NCI-H1694 treated with DMSO at 0.1 percent for 48 hours (cell line): ENCODE data around the gene LARP1B.
"Not testable (repeated sequence)": the region's sequence is repeated elsewhere in the genome, so short reads cannot be mapped to it uniquely, and the experiment has no call there.

Experiments
- DNase-seq: peaks from one replicate; lab custom pipeline; 2025; lab: John Stamatoyannopoulos, UW

Gene LARP1B

DNA sequence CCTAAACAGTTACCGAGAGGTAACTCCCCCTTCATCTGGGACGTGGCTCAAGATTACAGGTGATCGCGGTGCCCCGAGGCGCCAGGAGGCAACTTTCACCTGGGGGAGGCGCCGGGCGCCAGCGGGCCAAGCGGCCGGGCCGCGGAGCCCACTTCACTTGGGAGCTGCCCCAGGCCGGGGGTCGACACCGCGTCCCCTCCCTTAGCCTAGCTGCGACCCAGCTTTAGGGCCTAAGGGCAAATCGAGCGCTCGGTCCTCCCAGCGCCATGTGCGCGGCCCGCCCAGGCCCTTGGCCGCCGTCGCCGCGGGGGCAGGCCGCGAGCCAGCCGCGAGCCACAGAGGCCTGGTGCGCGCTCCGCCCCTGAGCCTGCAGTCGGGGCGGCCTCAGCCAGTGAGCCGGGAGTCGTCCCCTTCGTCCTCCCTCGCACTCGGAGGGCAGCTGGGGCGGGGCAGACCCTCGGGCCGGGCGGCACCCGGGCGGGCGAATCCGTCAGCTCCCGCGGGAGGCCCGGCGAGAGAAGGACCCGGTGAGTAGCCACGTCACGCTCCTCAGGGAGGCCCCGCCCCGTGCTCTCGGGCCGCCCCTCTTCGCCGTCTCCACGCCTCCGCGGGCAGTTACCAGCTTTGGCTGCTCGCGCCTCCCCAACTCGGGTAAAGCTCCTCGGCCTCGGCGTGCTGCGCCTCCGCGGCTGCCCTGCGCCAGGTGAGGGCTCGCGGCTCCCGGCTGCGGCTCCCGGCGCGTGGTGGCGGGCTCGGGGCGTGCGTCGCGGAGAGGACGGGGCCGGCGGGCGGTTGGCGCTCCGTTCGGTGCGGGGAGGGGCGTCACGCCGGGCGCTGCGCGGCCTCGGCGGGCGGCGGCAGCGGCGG lies at the start of gene LARP1B:
LARP1B (plus strand) TSS at position 614 of the 867 bp plus-strand sequence. CDS start 13,640 bp downstream, outside the sequence.
- peak; percentile 83 for DNase-seq

DNA sequence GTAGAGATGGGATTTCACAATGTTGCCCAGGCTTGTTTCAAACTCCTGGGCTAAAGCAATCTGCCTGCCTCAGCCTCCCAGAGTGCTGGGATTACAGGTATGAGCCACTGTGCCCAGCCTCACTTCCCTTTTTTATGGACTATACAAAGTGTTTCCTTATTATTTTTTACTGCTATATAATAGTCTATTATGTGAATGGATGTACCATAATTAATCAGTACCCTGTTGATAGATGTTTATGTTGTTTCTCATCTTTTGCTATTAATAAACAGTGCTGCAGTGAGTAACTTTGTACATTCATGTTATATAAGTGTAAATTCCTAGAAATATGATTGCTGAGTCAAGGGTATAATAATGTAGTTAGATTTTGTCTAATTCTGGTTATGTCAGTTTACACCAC lies 35.8 kb upstream of the LARP1B start:
- no peak for DNase-seq

DNA sequence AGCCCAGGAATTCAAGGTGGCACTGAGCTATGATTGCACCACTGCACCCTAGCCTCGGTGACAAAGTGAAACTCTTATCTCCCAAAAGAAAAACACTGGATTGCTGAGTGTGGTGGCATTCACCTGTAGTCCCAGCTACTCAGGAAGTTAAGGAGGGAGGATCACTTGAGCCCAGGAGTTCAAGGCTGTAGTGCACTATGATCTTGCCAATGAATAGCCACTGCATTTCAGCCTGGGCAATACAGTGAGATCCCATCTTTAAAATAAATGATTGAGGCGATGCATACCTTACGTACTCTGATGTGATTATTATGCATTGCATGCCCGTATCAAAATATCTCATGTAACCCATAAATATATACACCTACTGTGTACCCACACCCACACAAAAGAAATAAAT lies 31.2 kb upstream of the LARP1B start:
- DNase-seq: no peak

DNA sequence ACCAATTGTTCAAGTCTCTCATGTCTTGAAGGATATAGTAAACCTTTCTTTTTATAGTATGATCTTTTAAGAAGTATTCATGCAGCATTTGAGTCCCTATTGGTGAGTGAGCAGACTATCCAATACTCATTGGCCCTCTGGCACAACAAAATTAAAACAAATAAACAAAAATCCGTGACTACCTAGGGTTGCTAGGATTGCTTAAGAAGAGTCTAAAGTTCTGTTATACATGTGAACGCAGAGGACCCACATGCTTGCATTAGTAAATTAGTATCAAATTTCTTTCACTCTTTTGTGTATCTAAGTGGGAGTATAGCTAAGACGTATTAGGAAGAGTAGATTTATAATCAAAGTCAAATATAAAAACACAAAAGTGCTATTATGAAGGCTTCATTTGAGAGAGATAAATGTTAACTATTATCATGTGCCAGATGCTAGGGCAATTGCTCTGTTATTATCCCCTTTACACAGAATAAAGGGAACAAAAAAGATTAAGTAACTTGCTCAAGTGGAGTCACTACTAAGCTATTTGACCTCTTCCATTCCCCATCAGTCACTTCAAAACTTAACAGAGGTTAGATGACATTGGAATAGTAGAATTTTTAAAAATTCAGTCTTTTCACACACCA lies 29.2 kb upstream of the LARP1B start:
- DNase-seq: no peak

DNA sequence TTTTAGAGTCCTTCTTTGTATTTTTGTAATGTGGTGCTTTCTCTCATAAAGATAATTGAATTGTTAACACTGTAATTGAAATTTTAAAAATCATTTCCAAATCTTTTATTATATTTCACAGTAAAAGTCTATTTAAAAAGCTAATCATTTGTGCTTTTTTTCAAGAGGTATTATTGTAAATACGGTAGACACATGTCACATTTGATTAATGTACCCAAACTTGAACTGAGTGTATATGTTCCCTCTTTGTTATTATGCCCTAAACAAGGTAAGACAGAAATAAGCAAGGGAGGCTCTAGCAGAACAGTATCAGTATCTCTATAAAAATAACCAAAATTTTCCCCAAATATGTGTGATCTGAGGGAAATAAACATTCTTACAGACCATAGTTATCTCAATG lies 21.5 kb upstream of the LARP1B start:
- DNase-seq: no peak

DNA sequence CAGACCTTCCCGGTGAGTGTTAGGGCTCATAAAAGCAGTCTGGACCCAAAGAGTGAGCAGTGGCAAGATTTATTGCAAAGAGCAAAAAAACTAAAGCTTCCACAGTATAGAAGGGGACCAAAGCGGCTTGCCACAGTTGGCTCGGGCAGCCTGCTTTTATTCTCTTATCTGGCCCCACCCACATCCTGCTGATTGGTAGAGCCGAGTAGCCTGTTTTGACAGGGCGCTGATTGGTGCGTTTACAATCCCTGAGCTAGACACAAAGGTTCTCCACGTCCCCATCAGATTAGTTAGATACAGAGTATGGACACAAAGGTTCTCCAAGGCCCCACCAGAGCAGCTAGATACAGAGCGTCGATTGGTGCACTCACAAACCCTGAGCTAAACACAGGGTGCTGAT lies 14.1 kb upstream of the LARP1B start:
- DNase-seq: not testable (repeated sequence)

DNA sequence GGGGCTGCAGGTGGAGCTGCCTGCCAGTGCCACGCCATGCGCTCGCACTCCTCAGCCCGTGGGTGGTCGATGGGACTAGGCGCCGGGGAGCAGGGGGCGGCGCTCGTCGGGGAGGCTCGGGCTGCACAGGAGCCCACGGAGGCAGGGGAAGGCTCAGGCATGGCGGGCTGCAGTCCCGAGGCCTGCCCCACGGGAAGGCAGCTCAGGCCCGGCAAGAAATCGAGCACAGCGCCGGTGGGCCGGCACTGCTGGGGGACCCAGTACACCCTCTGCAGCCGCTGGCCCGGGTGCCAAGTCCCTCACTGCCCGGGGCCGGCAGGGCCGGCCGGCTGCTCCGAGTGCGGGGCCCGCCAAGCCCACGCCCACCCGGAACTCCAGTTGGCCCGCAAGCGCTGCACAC lies 13.6 kb upstream of the LARP1B start:
- not testable (repeated sequence) for DNase-seq

DNA sequence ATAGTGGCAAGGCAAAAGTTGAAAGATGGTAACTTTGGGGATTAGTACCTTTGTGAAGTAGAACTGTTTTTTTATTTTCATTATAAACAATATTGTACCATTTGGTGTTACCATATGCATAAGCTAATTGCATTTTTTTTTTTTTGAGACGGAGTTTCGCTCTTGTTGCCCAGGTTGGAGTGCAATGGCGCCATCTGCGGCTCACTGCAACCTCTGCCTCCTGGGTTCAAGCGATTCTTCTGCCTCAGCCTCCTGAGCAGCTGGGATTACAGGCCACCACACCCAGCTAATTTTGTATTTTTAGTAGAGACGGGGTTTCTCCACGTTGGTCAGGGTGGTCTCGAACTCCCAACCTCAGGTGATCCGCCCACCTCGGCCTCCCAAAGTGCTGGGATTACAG lies 9.9 kb upstream of the LARP1B start:
- DNase-seq: not testable (repeated sequence)

DNA sequence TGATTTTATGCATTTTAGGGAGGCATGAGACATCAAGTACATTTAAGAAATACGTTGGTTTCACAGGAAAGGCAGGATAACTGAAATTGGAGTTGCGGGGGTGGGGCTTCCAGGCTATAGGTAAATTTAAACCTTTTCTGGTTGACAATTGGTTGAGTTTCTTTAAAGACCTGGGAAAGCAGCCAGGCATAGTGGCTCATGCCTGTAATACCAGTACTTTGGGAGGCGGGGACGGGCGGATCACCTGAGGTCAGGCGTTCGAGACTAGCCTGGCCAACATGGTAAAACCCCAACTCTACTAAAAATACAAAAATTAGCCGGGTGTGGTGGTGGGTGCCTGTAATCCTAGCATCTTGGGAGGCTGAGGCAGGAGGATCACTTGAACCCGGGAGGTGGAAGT lies 6.2 kb upstream of the LARP1B start:
- DNase-seq: not testable (repeated sequence)

DNA sequence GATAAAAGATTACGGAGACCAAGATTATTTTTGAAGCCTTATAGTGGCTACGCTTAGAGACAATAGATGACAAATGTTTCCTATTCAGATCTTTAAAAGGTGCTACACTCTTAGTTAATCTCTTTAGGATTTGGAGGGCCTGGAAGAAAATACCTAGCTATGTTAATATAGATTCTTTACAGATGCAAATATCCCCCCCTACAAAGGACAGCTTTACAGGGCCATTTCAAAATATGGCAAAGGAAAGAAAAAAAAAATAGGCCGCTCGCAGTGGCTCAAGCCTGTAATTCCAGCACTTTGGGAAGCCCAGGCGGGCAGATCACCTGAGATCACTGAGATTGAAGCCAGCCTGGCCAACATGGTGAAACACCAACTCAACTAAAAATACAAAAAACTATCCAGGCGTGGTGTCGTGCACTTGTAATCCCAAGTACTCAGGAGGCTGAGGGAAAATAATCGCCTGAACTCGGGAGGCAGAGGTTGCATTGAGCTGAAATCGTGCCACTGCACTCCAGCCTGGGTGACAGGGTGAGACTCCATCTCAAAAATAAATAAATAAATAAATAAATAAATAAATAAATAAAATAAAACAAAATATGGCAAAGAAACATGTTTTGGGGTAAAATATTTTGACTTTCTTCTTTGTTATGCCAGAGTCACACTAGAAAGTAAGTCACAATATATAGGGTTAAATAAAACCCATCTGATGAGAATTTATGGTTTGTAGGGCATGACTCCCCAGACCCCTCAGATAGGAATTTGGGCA lies 5.5 kb upstream of the LARP1B start:
- DNase-seq: not testable (repeated sequence)

DNA sequence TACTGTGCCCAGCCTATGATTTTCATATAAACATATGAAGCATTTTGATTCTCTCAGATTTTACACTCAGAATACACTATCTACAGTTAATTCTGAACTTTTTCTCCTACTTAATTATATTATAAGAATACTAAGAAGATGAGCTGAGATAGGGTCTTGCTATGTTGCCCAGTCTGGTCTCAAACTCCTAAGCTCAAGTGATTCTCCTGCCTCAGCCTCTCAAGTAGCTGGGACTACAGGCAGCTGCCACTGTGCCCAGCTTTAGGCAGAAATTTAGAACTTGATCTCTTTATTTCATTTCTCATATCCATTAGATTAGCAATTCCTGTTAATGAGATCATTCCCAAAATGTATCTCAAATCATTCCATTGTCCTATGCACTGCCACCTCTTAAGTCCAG lies 4.7 kb upstream of the LARP1B start:
- no peak for DNase-seq

DNA sequence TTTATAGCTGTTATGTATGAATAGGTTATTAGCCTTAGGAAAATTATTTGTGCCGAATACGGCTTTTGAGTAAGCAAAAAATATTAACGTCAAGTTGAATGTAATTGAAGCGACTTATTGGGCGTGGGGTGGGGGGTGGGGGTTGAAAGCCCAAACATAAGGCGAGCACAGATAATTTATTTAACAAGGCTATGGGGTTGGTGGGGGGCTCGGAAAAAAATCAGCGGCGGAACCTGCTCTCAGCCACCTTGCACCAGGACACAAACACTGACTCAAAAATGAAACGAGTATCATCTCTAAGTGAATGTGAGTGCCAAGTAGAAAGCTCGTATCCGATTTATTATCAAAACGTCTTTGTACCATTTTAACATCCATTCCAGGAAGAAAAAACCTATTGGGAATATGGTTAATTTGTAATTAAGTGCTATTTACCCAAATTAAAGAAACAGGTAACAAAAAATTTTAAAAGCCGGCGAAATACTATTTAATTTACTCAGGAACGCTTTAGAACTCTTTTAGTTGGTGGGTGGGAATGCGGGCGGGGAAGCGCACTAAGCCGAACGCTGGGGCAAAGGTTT lies 902 bp upstream of the LARP1B start:
- no peak for DNase-seq

DNA sequence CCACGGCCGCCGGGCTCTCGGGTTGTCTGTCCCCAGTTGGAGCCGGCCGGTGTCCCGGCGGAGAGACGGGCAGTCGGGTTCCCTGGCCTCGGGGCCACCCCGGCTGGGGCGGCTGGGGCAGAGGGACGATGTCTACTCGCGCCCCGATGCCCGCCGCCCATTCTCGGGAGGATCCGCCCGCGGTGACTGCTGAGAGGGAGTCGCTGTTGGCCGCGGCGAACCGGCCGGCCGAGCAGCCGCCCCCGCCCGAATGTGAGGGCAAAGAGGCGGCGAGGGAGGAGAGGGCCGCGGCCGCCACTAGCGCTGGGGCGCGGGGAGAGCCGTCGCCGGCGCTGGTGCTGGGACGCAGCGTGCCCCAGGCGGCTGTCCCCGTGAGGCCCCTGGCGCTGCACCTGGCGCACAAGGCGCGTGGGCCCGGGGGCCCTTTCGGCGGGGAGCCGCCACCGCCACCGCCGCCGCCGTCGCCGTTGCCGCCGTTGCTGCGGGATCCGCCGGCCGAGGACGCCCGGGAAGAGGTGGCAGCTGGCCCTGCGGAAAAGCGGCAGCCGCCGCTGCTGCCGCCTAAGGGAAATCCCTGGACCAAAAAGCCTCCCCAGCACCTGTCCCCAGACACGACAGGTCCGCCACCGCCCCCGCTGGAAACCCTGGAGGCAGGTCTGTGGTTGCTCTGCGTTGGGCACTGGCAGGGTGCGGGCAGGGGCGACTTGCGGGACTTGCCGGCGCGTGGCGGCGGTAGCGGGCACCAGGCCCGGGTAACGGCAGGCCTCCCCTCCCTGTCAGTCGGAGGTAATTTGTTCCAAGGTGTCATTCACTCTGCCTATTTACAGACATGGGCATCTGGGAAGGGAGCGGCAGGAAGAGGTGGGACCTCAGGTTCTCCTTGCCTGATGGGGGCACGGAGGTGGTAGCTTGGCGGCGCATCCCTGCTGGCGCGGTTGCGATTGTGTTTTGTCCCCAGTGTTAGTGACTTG lies 739 bp downstream of the LARP1B start:
- DNase-seq: peak; percentile 18

DNA sequence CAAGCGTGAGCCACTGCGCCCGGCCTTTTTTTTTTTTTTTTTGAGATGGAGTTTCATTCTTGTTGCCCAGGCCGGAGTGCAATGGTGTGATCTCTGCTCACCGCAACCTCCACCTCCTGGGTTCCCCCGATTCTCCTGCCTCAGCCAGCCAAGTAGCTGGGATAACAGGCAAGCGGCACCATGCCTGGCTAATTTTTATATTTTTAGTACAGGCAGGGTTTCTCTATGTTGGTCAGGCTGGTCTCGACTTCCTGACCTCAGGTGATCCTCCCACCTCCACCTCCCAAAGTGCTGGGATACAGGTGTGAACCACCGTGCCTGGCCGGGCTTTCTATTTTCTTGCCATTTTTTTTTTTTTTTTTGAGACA lies 5.3 kb downstream of the LARP1B start:
- DNase-seq: not testable (repeated sequence)

DNA sequence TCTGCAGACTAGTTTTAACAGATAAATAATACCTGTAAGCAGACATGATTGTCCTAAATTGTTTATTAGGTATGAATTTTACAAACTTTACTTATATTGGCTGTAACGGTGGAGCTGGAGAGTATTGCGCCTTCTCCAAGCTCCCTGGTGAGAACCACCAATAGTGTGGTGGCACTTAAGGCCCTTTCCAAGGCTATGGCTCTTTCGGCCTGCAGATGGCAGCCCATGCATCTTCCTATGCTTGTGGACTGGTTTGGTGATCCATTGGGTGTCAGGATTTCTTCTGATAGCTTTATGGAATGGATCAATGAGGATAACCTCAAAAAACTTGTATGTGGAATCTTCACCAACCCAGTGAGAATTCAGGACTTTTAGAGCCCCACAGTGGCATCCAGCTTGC lies 7.8 kb downstream of the LARP1B start:
- no peak for DNase-seq

DNA sequence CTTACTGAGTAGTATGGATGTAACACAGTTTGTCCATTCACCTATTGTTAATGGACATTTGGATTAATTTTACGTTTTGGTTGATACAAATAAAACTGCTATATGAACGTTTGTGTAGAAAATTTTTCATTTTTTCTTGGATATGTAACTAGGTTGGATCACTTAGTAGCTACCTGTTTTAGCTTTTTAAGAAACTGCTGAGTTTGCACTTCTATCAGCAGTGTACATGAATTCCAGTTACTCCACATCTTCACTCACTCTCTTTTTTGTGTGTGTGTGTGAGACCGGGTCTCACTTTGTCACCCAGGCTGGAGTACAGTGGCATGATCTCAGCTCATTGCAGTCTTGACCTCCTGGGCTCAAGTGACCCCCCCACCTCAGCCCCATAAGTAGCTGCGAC lies 15.4 kb downstream of the LARP1B start:
- DNase-seq: no peak

DNA sequence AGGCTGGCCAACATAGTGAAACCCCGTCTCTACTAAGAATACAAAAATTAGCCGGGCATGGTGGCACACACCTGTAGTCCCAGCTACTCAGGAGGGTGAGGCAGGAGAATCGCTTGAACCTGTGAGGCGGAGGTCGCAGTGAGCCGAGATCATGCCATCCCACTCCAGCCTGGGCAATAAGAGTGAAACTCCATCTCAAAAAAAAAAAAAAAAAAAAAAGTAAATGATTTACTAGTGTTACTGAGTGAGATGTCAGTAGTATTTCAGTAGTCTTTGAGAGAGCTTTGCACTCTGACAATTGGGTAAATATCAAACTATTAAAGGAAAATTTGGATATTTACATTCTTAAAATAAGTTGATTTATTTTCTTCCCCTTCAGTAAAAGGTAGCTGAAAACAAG lies 34.2 kb downstream of the LARP1B start:
- DNase-seq: not testable (repeated sequence)

DNA sequence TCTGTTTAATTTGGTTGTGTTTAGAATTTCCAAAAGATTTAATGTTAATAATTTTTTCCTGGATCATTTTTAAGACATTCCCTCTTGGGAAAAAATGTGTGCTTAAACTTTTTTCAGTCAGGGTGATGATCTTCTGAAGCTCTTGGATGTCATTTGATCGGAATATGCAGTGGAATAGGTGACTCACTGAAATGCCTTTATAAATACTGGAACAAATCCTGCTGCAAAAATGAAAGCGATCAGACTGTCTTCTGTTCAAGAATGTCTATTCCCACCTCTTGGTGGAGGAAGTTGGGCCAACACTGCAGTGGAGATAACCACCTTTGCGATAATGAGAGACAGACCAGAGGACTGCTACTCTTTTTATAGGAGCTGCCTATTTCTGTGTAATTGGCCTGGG lies 46.7 kb downstream of the LARP1B start:
- no peak for DNase-seq

DNA sequence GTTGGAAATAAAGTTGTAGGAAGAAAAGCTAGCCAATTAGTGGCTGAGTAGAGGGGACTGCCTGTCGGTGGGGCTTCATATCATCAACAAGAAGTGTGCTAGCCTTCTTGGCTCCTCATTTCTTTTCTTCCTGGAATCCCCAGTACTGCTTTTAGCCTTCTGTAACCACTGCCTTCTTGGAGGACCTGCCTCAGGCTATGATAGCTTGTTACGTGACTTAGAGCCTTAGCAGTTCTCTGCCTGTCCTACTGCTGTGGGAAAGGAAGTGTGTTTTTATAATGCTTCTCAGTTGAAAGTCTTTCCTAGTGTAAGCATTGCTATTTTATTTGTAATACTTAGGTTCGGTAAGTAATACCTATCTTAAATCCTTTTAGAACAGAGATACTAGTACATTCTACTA lies 61.9 kb downstream of the LARP1B start:
- no peak for DNase-seq

DNA sequence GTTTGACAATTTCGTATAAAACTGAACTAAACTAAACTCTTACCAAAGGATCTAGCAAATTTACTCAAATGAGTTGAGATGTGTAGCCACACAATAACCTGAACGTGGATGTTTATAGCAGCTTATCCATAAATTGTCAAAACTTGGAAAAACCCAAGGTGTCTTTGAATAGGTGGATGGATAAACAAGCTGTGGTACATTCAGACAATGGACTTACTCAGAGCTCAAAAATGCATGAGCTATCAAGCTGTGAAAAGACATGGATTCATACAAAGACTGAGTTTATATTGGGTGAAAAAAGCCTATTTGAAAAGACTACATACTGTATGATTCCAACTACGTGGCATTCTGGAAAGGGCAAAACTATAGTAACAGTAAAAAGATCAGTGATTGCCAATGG lies 69.5 kb downstream of the LARP1B start:
- DNase-seq: no peak

DNA sequence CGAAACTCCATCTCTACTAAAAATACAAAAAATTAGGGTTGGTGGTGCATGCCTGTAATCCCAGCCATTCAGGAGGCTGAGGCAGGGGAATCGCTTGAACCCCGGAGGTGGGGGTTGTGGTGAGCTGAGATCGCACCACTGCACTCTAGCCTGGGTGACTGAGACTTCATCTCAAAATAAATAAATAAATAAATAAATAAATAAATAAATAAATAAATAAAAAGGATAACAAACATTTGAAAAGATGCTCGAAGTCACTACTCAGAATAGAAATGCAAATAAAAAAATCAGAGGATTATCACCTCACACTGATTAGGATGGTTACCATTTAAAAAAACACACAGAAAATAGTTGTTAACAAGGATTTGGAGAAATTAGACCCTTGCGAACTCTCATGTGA lies 73.8 kb downstream of the LARP1B start:
- no peak for DNase-seq
